PC-9 (cell line): ENCODE data around the gene HIBADH.

Experiments used
- CTCF ChIP-seq: fragments of 200-600 bp; sonication (generic); conservative IDR thresholded peaks from 2 replicates; pipeline ENCODE4 v1.6.1; 2017; ENCODE audit warnings: mixed run types, antibody characterized with exemption, mild to moderate bottlenecking, moderate library complexity
- EZH2 ChIP-seq: fragments of 200-600 bp; sonication (generic); IDR thresholded peaks from 2 replicates; pipeline ENCODE4 v1.8.0; 2017; ENCODE audit warnings: antibody characterized with exemption, low read depth

- no peak for TF ChIP-seq EZH2
- no peak for TF ChIP-seq CTCF
Observed at GRCh38 chr7:27522566-27522965, 140.1 kb downstream of the HIBADH start.
